ENCODE measurements around the gene SFMBT2. TPM values are rescaled to one million over a fixed set of nuclear protein-coding genes. Genes with fewer than 3 reads are reported as not detected.

SFMBT2 gene
- polyA plus RNA-seq, 2 of the 4 experiments (the other 2 are of a cell fraction), result 9.6 to 10.2 TPM

- TF ChIP-seq EP300 (IDR thresholded peaks at IDR 0.05) (no peak), POLR2A (IDR thresholded peaks at IDR 0.05; ENCODE audit: low read length) (no peak), ZC3H11A (IDR thresholded peaks at IDR 0.05) (no peak)
- TF ChIP-seq, protein P1, sequence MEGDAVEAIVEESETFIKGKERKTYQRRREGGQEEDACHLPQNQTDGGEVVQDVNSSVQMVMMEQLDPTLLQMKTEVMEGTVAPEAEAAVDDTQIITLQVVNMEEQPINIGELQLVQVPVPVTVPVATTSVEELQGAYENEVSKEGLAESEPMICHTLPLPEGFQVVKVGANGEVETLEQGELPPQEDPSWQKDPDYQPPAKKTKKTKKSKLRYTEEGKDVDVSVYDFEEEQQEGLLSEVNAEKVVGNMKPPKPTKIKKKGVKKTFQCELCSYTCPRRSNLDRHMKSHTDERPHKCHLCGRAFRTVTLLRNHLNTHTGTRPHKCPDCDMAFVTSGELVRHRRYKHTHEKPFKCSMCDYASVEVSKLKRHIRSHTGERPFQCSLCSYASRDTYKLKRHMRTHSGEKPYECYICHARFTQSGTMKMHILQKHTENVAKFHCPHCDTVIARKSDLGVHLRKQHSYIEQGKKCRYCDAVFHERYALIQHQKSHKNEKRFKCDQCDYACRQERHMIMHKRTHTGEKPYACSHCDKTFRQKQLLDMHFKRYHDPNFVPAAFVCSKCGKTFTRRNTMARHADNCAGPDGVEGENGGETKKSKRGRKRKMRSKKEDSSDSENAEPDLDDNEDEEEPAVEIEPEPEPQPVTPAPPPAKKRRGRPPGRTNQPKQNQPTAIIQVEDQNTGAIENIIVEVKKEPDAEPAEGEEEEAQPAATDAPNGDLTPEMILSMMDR (IDR thresholded peaks at IDR 0.05), result no peak
- H3K4me2 ChIP-seq, result no peak overlapping the region
- no peak for FAIRE-seq
- no peak overlapping the region for H3K4me3 ChIP-seq
- POLR2A ChIA-PET, result no interaction called here
- DNase-seq (ENCODE audit: low read depth in 1 of 2, low spot score in 1 of 2), result no peak
- WGBS (ENCODE audit: missing lambda C conversion rate), result 88% methylated on average over 10 of the region's 10 CpGs
- no peak for ATAC-seq
- H3K27ac ChIP-seq, result no peak overlapping the region
- H3K9me3 ChIP-seq, result no peaks in the 10 kb centered on the region
- CTCF ChIA-PET, result no interaction called here
- peaks cover 7% of the 10 kb centered on the region for H3K4me1 ChIP-seq
Observed at GRCh38 chr10:7345717-7346116, 65.1 kb downstream of the SFMBT2 start.

- WGBS (ENCODE audit: missing lambda C conversion rate), result 95% methylated on average over 3 of the region's 3 CpGs
- Histone ChIP-seq H3K9me3 (no peaks in the 10 kb centered on the region), H3K4me1 (peaks cover 16% of the 10 kb centered on the region), H3K4me2 (no peak overlapping the region), H3K4me3 (no peak overlapping the region), H3K27ac (no peak overlapping the region)
- ChIA-PET CTCF (no interaction called here), POLR2A (no interaction called here)
- TF ChIP-seq MAFK (IDR thresholded peaks at IDR 0.05; ENCODE audit: partially characterized antibody) (no peak), HDAC2 (IDR thresholded peaks at IDR 0.05) (no peak), RNF2 (IDR thresholded peaks at IDR 0.05; ENCODE audit: borderline replicate concordance, low read depth) (no peak), CHD2 (IDR thresholded peaks at IDR 0.05; ENCODE audit: low read length, partially characterized antibody) (no peak), MAX (IDR thresholded peaks at IDR 0.05) (no peak), EHF (CRISPR knock-in tag; IDR thresholded peaks at IDR 0.05) (no peak)
- TF ChIP-seq, protein P2, sequence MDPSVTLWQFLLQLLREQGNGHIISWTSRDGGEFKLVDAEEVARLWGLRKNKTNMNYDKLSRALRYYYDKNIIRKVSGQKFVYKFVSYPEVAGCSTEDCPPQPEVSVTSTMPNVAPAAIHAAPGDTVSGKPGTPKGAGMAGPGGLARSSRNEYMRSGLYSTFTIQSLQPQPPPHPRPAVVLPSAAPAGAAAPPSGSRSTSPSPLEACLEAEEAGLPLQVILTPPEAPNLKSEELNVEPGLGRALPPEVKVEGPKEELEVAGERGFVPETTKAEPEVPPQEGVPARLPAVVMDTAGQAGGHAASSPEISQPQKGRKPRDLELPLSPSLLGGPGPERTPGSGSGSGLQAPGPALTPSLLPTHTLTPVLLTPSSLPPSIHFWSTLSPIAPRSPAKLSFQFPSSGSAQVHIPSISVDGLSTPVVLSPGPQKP (IDR thresholded peaks at IDR 0.05; ENCODE audit: low read depth, low read length), result no peak
- FAIRE-seq, result no peak
- no peak for DNase-seq (ENCODE audit: low read depth in 1 of 2, low spot score in 1 of 2)
- no peak for ATAC-seq
Observed at GRCh38 chr10:7343040-7343439, 67.8 kb downstream of the SFMBT2 start.

DNA sequence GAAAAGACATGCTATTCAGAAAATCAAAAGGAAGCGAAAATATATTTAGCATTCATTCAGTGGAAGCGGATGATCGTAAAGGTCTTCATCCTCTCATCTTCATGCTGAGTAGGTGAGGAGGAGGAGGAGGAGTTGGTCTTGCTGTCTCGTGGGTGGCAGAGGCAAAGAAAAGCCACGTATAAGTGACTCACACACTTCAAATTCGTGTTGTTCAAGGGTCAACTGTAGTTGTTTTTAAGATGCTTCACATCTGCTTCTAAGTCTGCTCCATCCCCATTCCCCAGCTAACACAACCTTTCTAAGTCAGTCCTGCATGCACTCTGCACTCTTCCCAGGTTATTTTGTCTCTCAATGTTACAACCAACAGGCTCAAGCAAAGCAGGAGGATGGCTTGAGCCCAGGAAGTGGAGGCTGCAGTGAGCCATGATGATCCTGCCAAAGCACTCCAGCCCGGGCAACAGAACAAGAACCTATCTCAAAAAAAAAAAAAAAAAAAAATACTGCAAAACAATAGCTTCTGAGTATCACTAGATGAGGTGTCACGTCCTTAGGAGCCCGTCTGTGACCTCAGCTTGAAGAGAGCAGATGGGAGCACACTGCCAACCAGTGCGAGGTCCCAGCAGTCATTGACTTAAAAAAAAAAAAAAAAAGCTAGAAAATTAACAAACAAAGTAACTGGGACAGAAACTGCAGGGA lies 70.5 kb downstream of the SFMBT2 start:
- WGBS (ENCODE audit: missing lambda C conversion rate), result 49% methylated on average over 10 of the region's 10 CpGs
- CTCF ChIA-PET, result interaction anchor here (0.7 to 2.5 kb wide), 8 partner anchors 8 to 1587 kb away, joined by 3 to 14 read pairs (median 4); no protein-coding TSS in a partner anchor

GRCh38 chr10:7339510-7339909 lies 71.3 kb downstream of the SFMBT2 start:
- DNase-seq (ENCODE audit: low read depth in 1 of 2, low spot score in 1 of 2) (no peak), FAIRE-seq (no peak), ATAC-seq (no peak)
- Histone ChIP-seq H3K4me2 (no peak overlapping the region), H3K9me3 (no peaks in the 10 kb centered on the region), H3K4me1 (peaks cover 16% of the 10 kb centered on the region), H3K27ac (peak overlapping the region in 1 of 2 experiments; percentile 67; a peak in 2 of 6 replicates), H3K4me3 (no peak overlapping the region)
- CTCF ChIA-PET, result interaction anchor here (1.3 to 1.8 kb wide), 2 partner anchors 11 to 78 kb away, joined by 3 to 4 read pairs; no protein-coding TSS in a partner anchor
- POLR2A ChIA-PET, result no interaction called here
- 87% methylated on average over 4 of the region's 4 CpGs for WGBS (ENCODE audit: missing lambda C conversion rate)
- TF ChIP-seq EHMT2 (IDR thresholded peaks at IDR 0.05; ENCODE audit: low read depth), result no peak
- TF ChIP-seq MYC (IDR thresholded peaks at IDR 0.05; ENCODE audit: borderline replicate concordance, low read length), result no peak
- no peak for TF ChIP-seq ATOH8 (CRISPR knock-in tag; IDR thresholded peaks at IDR 0.05; ENCODE audit: low read depth)
- no peak for TF ChIP-seq RCOR1 (IDR thresholded peaks at IDR 0.05; ENCODE audit: low read depth, low read length)
- no peak for TF ChIP-seq MAX (IDR thresholded peaks at IDR 0.05)
- TF ChIP-seq CBX2 (IDR thresholded peaks at IDR 0.05; ENCODE audit: borderline replicate concordance, low read depth), result no peak
- no peak for TF ChIP-seq CBX8 (IDR thresholded peaks at IDR 0.05)
- no peak for TF ChIP-seq POLR2AphosphoS2 (conservative IDR thresholded peaks at IDR 0.05; ENCODE audit: low read length)
- TF ChIP-seq, protein P3, sequence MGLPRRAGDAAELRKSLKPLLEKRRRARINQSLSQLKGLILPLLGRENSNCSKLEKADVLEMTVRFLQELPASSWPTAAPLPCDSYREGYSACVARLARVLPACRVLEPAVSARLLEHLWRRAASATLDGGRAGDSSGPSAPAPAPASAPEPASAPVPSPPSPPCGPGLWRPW (IDR thresholded peaks at IDR 0.05), result no peak
- no peak for TF ChIP-seq MAFK (IDR thresholded peaks at IDR 0.05; ENCODE audit: partially characterized antibody)
- TF ChIP-seq ZSCAN20 (CRISPR knock-in tag; IDR thresholded peaks at IDR 0.05), result no peak
- no peak for TF ChIP-seq HMGXB4 (CRISPR knock-in tag; IDR thresholded peaks at IDR 0.05; ENCODE audit: borderline replicate concordance)
- no peak for TF ChIP-seq HOXB13 (CRISPR knock-in tag; IDR thresholded peaks at IDR 0.05; ENCODE audit: low read depth)

More for the DNA sequence above, 70.5 kb downstream of the SFMBT2 start:
- H3K4me3 ChIP-seq, result no peak overlapping the region
- H3K27ac ChIP-seq, result peak overlapping the region; percentile 34 to 67; a peak in 5 of 6 replicates
- no peak for TF ChIP-seq GATA3 (IDR thresholded peaks at IDR 0.05; ENCODE audit: borderline replicate concordance)
- no peaks in the 10 kb centered on the region for H3K9me3 ChIP-seq
- peak in 1 of 2 experiments; percentile 21 for DNase-seq (ENCODE audit: low read depth in 1 of 2, low spot score in 1 of 2)
- FAIRE-seq, result peak; percentile 23
- peak in 1 of 2 experiments; percentile 65; a peak in 3 of 6 replicates for ATAC-seq
- peaks cover 16% of the 10 kb centered on the region for H3K4me1 ChIP-seq
- peak overlapping the region; percentile 53 for H3K4me2 ChIP-seq
- POLR2A ChIA-PET, result no interaction called here
